GM10847 (cell line): ENCODE results near the gene ASXL3.

Experiments used
- POLR2A ChIP-seq: IDR thresholded peaks from 2 replicates; pipeline ENCODE4 v1.6.1; 2011; ENCODE audit not compliant: insufficient read length; ENCODE audit errors: extremely low read depth

The ASXL3 gene

GRCh38 chr18:33711514-33711913 lies 133.5 kb downstream of the ASXL3 start:
- TF ChIP-seq POLR2A: no peak

DNA sequence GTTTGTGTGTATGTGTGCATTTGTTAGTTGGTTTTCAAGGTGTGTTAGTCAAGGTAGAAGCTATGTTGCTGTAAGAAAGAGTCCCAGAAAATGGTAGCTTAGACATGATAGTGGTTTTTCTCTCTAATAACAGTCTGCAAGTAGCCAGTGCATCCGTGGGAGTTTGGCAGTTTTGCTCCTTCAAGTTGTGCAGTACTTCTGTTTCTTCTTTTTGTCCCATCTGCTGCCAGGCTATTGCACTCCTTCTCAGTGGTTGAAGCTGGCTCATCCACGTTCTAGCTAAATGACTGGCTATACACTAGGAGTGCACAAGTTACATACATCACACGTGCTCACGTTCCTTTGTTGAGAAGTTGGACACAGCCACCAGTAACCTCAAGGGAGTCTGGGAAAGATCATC lies 134.7 kb downstream of the ASXL3 start:
- TF ChIP-seq POLR2A: no peak

- TF ChIP-seq POLR2A: no peak
Measured at GRCh38 chr18:33716061-33716683, 138.2 kb downstream of the ASXL3 start.

DNA sequence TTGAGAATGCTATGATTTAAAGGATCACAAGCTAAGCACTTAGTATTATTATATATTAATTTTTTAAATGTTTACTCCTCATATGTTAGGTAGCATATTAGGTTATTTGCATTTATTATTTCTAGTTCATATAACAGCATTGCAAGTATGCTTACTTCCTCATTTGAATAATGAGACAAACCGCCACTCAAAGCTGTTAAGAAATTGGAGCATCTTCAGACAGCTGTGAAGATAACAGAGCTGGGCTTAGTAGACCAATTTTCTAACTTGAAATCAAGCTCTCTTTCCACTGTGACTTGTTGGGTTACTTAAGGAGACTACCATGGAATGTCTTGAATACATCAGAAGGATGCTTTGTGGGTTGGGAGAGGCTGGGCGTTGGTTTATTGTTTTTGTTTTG lies 139.3 kb downstream of the ASXL3 start:
- no peak for TF ChIP-seq POLR2A

GRCh38 chr18:33720133-33720532 lies 142.1 kb downstream of the ASXL3 start:
- no peak for TF ChIP-seq POLR2A

GRCh38 chr18:33729556-33729955 lies 151.5 kb downstream of the ASXL3 start:
- TF ChIP-seq POLR2A: no peak

DNA sequence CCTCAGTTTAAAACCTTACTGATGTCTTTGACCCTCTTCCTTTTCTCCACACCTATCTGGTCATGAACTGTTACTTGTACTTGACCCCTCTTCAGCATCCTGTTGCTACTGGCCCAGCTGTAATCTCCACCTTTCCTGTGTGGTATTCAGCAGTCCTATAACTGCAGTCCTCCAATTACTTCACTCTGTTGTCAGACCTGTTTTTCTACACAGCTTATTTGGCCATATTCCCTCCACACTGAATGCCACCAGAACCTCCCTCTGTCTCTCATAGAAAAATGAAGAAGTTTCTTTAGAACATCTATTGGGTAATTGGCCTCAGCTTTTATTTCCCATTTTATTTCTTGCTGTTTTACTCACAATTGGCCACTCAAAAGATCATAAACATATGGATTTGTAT lies 155.4 kb downstream of the ASXL3 start:
- no peak for TF ChIP-seq POLR2A

DNA sequence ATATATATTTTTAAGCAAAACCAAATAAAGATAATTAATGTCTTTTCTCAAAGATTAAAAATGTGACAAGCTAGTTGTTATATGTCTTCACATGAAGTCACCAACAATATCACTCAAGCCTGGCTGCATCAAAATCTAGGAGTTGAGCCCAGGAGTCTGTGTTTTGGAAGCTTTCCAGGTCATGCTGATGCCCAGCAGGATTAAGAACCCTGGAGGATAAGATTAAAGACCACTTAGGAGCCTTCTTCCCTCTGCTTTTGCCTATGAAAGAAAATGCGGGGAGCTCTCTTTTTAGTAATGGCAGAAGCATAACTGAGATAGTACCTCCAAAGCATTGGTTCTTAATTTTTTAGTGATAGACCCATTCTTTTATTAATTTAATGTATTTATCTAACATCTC lies 157.4 kb downstream of the ASXL3 start:
- TF ChIP-seq POLR2A: no peak

DNA sequence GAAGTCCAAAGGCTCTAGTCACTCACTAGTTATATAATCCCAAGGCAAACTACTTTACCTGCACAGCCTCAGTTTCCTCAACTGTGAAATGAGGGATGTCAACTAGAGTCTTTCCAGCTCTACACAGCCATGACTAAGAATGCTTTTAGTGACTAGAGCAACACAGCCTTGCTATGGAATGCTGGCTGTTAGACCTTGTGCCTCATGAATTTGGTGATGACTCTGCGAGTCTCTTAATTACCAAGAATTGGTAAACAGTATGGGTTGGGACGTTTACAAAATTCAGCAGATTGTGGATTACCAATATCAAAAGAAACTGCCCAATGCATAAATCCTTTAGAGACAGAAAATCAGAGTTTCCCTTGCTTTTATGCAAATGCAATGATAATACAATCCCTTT lies 163.7 kb downstream of the ASXL3 start:
- TF ChIP-seq POLR2A: no peak

DNA sequence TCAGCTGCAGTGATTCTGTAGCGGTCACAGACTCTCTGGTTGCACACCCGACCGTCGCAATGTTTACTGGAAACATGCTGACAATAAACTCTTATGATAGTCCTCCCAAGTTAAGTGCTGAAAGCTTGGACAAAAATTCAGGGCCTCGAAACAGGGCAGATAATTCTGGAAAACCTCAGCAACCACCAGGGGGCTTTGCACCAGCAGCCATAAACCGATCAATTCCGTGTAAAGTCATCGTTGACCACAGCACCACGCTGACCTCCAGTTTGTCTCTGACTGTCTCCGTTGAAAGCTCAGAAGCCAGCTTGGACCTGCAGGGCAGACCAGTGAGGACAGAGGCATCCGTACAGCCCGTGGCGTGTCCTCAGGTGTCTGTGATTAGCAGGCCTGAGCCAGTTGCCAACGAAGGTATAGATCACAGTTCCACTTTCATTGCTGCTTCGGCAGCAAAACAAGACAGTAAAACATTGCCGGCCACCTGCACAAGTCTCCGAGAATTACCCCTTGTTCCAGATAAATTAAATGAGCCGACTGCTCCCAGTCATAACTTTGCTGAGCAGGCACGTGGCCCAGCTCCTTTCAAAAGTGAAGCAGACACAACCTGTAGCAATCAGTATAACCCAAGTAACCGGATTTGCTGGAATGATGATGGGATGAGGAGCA lies 166.1 kb downstream of the ASXL3 start:
- TF ChIP-seq POLR2A: no peak

- TF ChIP-seq POLR2A: no peak
Measured at GRCh38 chr18:33745151-33745795, 167.3 kb downstream of the ASXL3 start.

GRCh38 chr18:33745871-33746545 lies 168.0 kb downstream of the ASXL3 start:
- no peak for TF ChIP-seq POLR2A

GRCh38 chr18:33749834-33750233 lies 171.8 kb downstream of the ASXL3 start:
- no peak for TF ChIP-seq POLR2A

GRCh38 chr18:33750366-33750765 lies 172.3 kb downstream of the ASXL3 start:
- no peak for TF ChIP-seq POLR2A

- no peak for TF ChIP-seq POLR2A
Measured at GRCh38 chr18:33751613-33752221, 173.7 kb downstream of the ASXL3 start.
